Putamen (tissue), 1 donor: ENCODE results near the gene NAA80.
A peak's percentile ranks its signal among the peaks of the same experiment; 100 is the strongest.
"Not testable (repeated sequence)": the region's sequence is repeated elsewhere in the genome, so short reads cannot be mapped to it uniquely, and the experiment has no call there.

Experiments
- DNase-seq: peaks from one replicate; pipeline ENCODE4 v3.0.0-alpha.2; 2016; ENCODE audit warnings: low spot score

The NAA80 gene

GRCh38 chr3:50270422-50271224 lies 28.6 kb downstream of the NAA80 start:
- no peak for DNase-seq

- DNase-seq, result no peak
Measured at GRCh38 chr3:50269977-50270413, 29.2 kb downstream of the NAA80 start.

GRCh38 chr3:50269460-50269859 lies 29.7 kb downstream of the NAA80 start:
- DNase-seq, result no peak

- peak; percentile 66 for DNase-seq
Measured at GRCh38 chr3:50268703-50269451, 30.3 kb downstream of the NAA80 start, which contains the start of gene SEMA3B. SEMA3B (plus strand) TSS chr3:50269147; CDS start chr3:50269241, 94 bp downstream.

- no peak for DNase-seq
Measured at GRCh38 chr3:50268276-50268675, 30.9 kb downstream of the NAA80 start.

- peak; percentile 72 for DNase-seq
Measured at GRCh38 chr3:50267280-50267913, 31.8 kb downstream of the NAA80 start.

GRCh38 chr3:50266836-50267235 lies 32.4 kb downstream of the NAA80 start:
- DNase-seq, result no peak

GRCh38 chr3:50266017-50266416 lies 33.2 kb downstream of the NAA80 start:
- DNase-seq, result no peak

GRCh38 chr3:50265571-50265970 lies 33.6 kb downstream of the NAA80 start:
- no peak for DNase-seq

GRCh38 chr3:50264964-50265485 lies 34.2 kb downstream of the NAA80 start:
- no peak for DNase-seq

- DNase-seq, result peak; percentile 92
Measured at GRCh38 chr3:50264383-50264963, 34.7 kb downstream of the NAA80 start.

- DNase-seq, result no peak
Measured at GRCh38 chr3:50263478-50264382, 35.5 kb downstream of the NAA80 start.

- no peak for DNase-seq
Measured at GRCh38 chr3:50262778-50263177, 36.4 kb downstream of the NAA80 start.

- not testable (repeated sequence) for DNase-seq
Measured at GRCh38 chr3:50262200-50262599, 37.0 kb downstream of the NAA80 start.

GRCh38 chr3:50261505-50261904 lies 37.7 kb downstream of the NAA80 start:
- no peak for DNase-seq

- DNase-seq, result no peak
Measured at GRCh38 chr3:50260942-50261441, 38.2 kb downstream of the NAA80 start.

- DNase-seq, result peak; percentile 95
Measured at GRCh38 chr3:50260027-50260941, 38.9 kb downstream of the NAA80 start.

- no peak for DNase-seq
Measured at GRCh38 chr3:50259432-50260026, 39.7 kb downstream of the NAA80 start.

GRCh38 chr3:50258979-50259378 lies 40.2 kb downstream of the NAA80 start:
- no peak for DNase-seq
